Measurements from ENCODE around the gene RNF152. TPM values are rescaled to one million over a fixed set of nuclear protein-coding genes. Genes with fewer than 3 reads are reported as not detected.

RNF152 gene
- total RNA-seq, result under 1 TPM; 0.23 to 0.78 (median 0.51) TPM
- total RNA-seq (2013), result 0.13 TPM
- total RNA-seq, result 0 to 9.6 (median 1.1) reads per million in 29 experiments

DNA sequence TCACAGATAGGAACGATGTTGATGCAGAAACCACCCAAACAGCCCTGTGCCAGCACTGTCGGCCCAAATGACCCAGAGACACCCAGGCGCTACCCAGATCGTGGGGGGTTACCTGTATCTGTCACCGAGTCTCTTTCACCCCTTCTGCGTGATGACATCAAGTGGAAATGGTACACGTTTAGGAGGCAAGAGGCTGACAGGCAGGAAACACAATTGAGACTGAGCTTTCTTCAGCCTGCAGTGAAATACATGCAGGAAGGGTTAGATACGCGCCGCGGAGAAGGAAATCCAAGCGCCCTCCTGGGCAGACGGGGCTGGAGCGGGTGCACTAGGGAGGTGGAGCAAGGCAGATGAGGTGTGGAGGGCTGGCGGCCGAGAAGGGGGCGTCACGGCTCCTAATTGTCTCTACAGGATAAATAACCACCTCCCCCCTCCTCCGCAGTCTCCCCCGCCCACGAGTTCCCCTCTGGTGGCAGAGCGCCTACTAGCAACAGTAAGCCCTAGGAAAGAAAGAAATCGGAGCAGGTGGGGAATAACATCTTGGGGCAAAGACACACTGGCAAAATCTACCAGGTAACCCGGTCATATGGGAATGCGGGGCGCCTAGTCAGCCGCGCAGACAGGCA is at the start of gene RNF152:
Gene RNF152, minus strand, starts transcription at position 325 of the 626 bp plus-strand sequence. CDS start 76,544 bp downstream, outside the sequence.
- Mint-ChIP-seq H3K4me1 (peaks cover 11 to 15% (median 15%) of the 10 kb centered on the region in 3 donors), H3K9me3 (no peaks in the 10 kb centered on the region), H3K27me3 (peaks cover 35 to 38% of the 10 kb centered on the region in 2 donors), H3K36me3 (no peaks in the 10 kb centered on the region), H3K4me3 (peak within 1 kb of the TSS; percentile 84 to 93 (median 85)), H3K27ac (peak within 1 kb of the TSS in 1 of 2 donors; percentile 5)
- ATAC-seq (replicated peaks in 1 of 4), result peak; percentile 34 to 46 (median 38)
- Histone ChIP-seq H3K4me1 (ENCODE audit: control insufficient read depth in 1 of 2, extremely low read depth in 1 of 2, insufficient read depth in 2 of 2, low read length in 2 of 2) (peaks cover 0 to 19% of the 10 kb centered on the region in 2 experiments), H3K27me3 (replicated peaks in 1 of 2; ENCODE audit: control insufficient read depth in 2 of 2, extremely low read depth in 1 of 2, insufficient read depth in 2 of 2, low read length in 1 of 2) (peaks cover 8 to 35% of the 10 kb centered on the region in 2 experiments), H3K4me3 (ENCODE audit: control insufficient read depth in 1 of 2, extremely low read depth in 1 of 2, low read length in 1 of 2) (peak within 1 kb of the TSS; percentile 58 to 73), H3K9me3 (no peaks in the 10 kb centered on the region), H3K27ac (ENCODE audit: low read length) (no peak within 1 kb of the TSS), H3K36me3 (ENCODE audit: control insufficient read depth in 2 of 2, extremely low read depth in 1 of 2, insufficient read depth in 1 of 2, low read length in 1 of 2) (no peaks in the 10 kb centered on the region)
- CTCF ChIA-PET, result interaction anchor here in 1 of 2 donors (1.8 kb wide), 1 partner anchor 9 kb away, joined by 6 read pairs; no protein-coding TSS in a partner anchor
- DNase-seq, result peak in 20 of 35 experiments; percentile 1 to 39 (median 14)
- 13% methylated on average over 15 of the region's 28 CpGs for WGBS (ENCODE audit: insufficient coverage)
- POLR2A ChIA-PET, result no interaction called here

GRCh38 chr18:61941948-61942471 is 49.2 kb upstream of the RNF152 start:
- DNase-seq, result no peak
- H3K27me3 ChIP-seq (replicated peaks in 1 of 2; ENCODE audit: control insufficient read depth in 2 of 2, extremely low read depth in 1 of 2, insufficient read depth in 2 of 2, low read length in 1 of 2), result no peaks in the 10 kb centered on the region
- Mint-ChIP-seq H3K9me3 (peaks cover 0 to 3% (median 3%) of the 10 kb centered on the region in 3 donors), H3K36me3 (no peaks in the 10 kb centered on the region), H3K4me3 (peak overlapping the region in 2 of 3 donors; percentile 1 to 39), H3K27me3 (peaks cover 2 to 9% of the 10 kb centered on the region in 2 donors), H3K4me1 (peaks cover 14 to 22% (median 22%) of the 10 kb centered on the region in 3 donors), H3K27ac (peak overlapping the region; percentile 79 to 86)
- CTCF ChIA-PET, result interaction anchor here (0.5 to 1.1 kb wide), 3 partner anchors 10 to 24 kb away, joined by 3 read pairs; no protein-coding TSS in a partner anchor
- no CpG with 5 or more reads among the region's 1 CpG for WGBS (ENCODE audit: insufficient coverage)
- no peaks in the 10 kb centered on the region for H3K36me3 ChIP-seq (ENCODE audit: control insufficient read depth in 2 of 2, extremely low read depth in 1 of 2, insufficient read depth in 1 of 2, low read length in 1 of 2)
- peaks cover 0 to 3% of the 10 kb centered on the region in 2 experiments for H3K4me1 ChIP-seq (ENCODE audit: control insufficient read depth in 1 of 2, extremely low read depth in 1 of 2, insufficient read depth in 2 of 2, low read length in 2 of 2)
- POLR2A ChIA-PET, result interaction anchor here in 1 of 2 donors (0.6 kb wide), 1 partner anchor 13 kb away, joined by 3 read pairs; no protein-coding TSS in a partner anchor
- peak in 1 of 4 experiments; percentile 46 for ATAC-seq (replicated peaks in 1 of 4)
- peak overlapping the region; percentile 49 for H3K27ac ChIP-seq (ENCODE audit: low read length)
- H3K9me3 ChIP-seq, result no peaks in the 10 kb centered on the region
- H3K4me3 ChIP-seq (ENCODE audit: control insufficient read depth in 1 of 2, extremely low read depth in 1 of 2, low read length in 1 of 2), result no peak overlapping the region

- POLR2A ChIA-PET, result no interaction called here
- no peak overlapping the region for H3K4me3 ChIP-seq (ENCODE audit: control insufficient read depth in 1 of 2, extremely low read depth in 1 of 2, low read length in 1 of 2)
- H3K27me3 ChIP-seq (replicated peaks in 1 of 2; ENCODE audit: control insufficient read depth in 2 of 2, extremely low read depth in 1 of 2, insufficient read depth in 2 of 2, low read length in 1 of 2), result no peaks in the 10 kb centered on the region
- peaks cover 0 to 3% of the 10 kb centered on the region in 2 experiments for H3K4me1 ChIP-seq (ENCODE audit: control insufficient read depth in 1 of 2, extremely low read depth in 1 of 2, insufficient read depth in 2 of 2, low read length in 2 of 2)
- Mint-ChIP-seq H3K36me3 (no peaks in the 10 kb centered on the region), H3K27ac (no peak overlapping the region), H3K4me3 (no peak overlapping the region), H3K4me1 (peaks cover 11 to 20% (median 19%) of the 10 kb centered on the region in 3 donors), H3K27me3 (peaks cover 7 to 9% of the 10 kb centered on the region in 2 donors), H3K9me3 (peaks cover 0 to 3% (median 3%) of the 10 kb centered on the region in 3 donors)
- no CpG with 5 or more reads among the region's 4 CpGs for WGBS (ENCODE audit: insufficient coverage)
- no peak for DNase-seq
- H3K27ac ChIP-seq (ENCODE audit: low read length), result no peak overlapping the region
- no peak for ATAC-seq (replicated peaks in 1 of 4)
- no peaks in the 10 kb centered on the region for H3K9me3 ChIP-seq
- H3K36me3 ChIP-seq (ENCODE audit: control insufficient read depth in 2 of 2, extremely low read depth in 1 of 2, insufficient read depth in 1 of 2, low read length in 1 of 2), result no peaks in the 10 kb centered on the region
- CTCF ChIA-PET, result no interaction called here
These were observed 46.4 kb upstream of the RNF152 start for GRCh38 chr18:61939046-61939674.

- DNase-seq (no peak), ATAC-seq (replicated peaks in 1 of 4) (no peak)
- H3K4me1 ChIP-seq (ENCODE audit: control insufficient read depth in 1 of 2, extremely low read depth in 1 of 2, insufficient read depth in 2 of 2, low read length in 2 of 2), result no peaks in the 10 kb centered on the region
- ChIA-PET POLR2A (no interaction called here), CTCF (no interaction called here)
- no peak overlapping the region for H3K4me3 ChIP-seq (ENCODE audit: control insufficient read depth in 1 of 2, extremely low read depth in 1 of 2, low read length in 1 of 2)
- H3K27ac ChIP-seq (ENCODE audit: low read length), result no peak overlapping the region
- no peaks in the 10 kb centered on the region for H3K36me3 Mint-ChIP-seq
- H3K4me3 Mint-ChIP-seq, result no peak overlapping the region
- no peaks in the 10 kb centered on the region for H3K36me3 ChIP-seq (ENCODE audit: control insufficient read depth in 2 of 2, extremely low read depth in 1 of 2, insufficient read depth in 1 of 2, low read length in 1 of 2)
- 91% methylated on average over 2 of the region's 3 CpGs for WGBS (ENCODE audit: insufficient coverage)
- H3K27me3 ChIP-seq (replicated peaks in 1 of 2; ENCODE audit: control insufficient read depth in 2 of 2, extremely low read depth in 1 of 2, insufficient read depth in 2 of 2, low read length in 1 of 2), result peaks cover 0 to 2% of the 10 kb centered on the region in 2 experiments
- no peaks in the 10 kb centered on the region for H3K4me1 Mint-ChIP-seq
- peaks cover 11 to 20% of the 10 kb centered on the region in 2 donors for H3K27me3 Mint-ChIP-seq
- H3K27ac Mint-ChIP-seq, result no peak overlapping the region
- H3K9me3 ChIP-seq, result no peaks in the 10 kb centered on the region
- no peaks in the 10 kb centered on the region for H3K9me3 Mint-ChIP-seq
These were observed 42.6 kb upstream of the RNF152 start for GRCh38 chr18:61935362-61935761.

- Mint-ChIP-seq H3K9me3 (peaks cover 0 to 6% (median 4%) of the 10 kb centered on the region in 3 donors), H3K4me1 (peaks cover 0 to 9% (median 7%) of the 10 kb centered on the region in 3 donors), H3K36me3 (no peaks in the 10 kb centered on the region), H3K27ac (no peak overlapping the region), H3K27me3 (peaks cover 10 to 20% of the 10 kb centered on the region in 2 donors), H3K4me3 (no peak overlapping the region)
- H3K9me3 ChIP-seq, result no peaks in the 10 kb centered on the region
- no CpG with 5 or more reads among the region's 6 CpGs for WGBS (ENCODE audit: insufficient coverage)
- POLR2A ChIA-PET, result no interaction called here
- no peak for ATAC-seq (replicated peaks in 1 of 4)
- H3K4me1 ChIP-seq (ENCODE audit: control insufficient read depth in 1 of 2, extremely low read depth in 1 of 2, insufficient read depth in 2 of 2, low read length in 2 of 2), result peaks cover 3 to 5% of the 10 kb centered on the region in 2 experiments
- CTCF ChIA-PET, result interaction anchor here in 1 of 2 donors (0.6 to 1.2 kb wide), 2 partner anchors 10 to 33 kb away, joined by 3 to 8 read pairs; no protein-coding TSS in a partner anchor
- no peak overlapping the region for H3K4me3 ChIP-seq (ENCODE audit: control insufficient read depth in 1 of 2, extremely low read depth in 1 of 2, low read length in 1 of 2)
- H3K27me3 ChIP-seq (replicated peaks in 1 of 2; ENCODE audit: control insufficient read depth in 2 of 2, extremely low read depth in 1 of 2, insufficient read depth in 2 of 2, low read length in 1 of 2), result peaks cover 0 to 2% of the 10 kb centered on the region in 2 experiments
- no peak for DNase-seq
- H3K27ac ChIP-seq (ENCODE audit: low read length), result no peak overlapping the region
- H3K36me3 ChIP-seq (ENCODE audit: control insufficient read depth in 2 of 2, extremely low read depth in 1 of 2, insufficient read depth in 1 of 2, low read length in 1 of 2), result no peaks in the 10 kb centered on the region
These were observed 39.0 kb upstream of the RNF152 start for GRCh38 chr18:61931654-61932379.

Measured in T-cell (primary cell).